Fibroblast of villous mesenchyme (primary cell): Measurements from ENCODE around the gene ASPSCR1. TPM values are rescaled to one million over a fixed set of nuclear protein-coding genes. Genes with fewer than 3 reads are reported as not detected.
"Not testable (repeated sequence)": the region's sequence is repeated elsewhere in the genome, so short reads cannot be mapped to it uniquely, and the experiment has no call there.

ENCODE experiments used
- DNase-seq: peaks from one replicate; pipeline ENCODE4 v3.0.0-alpha.2; 2010; ENCODE audit warnings: low read depth
- H3K4me3 ChIP-seq: 2 replicates; pipeline ENCODE4 v1.5.1; 2011; ENCODE audit warnings: low read depth, mild to moderate bottlenecking, low read length
- total RNA-seq: library from RNA; depleted of rRNA; stranded (reverse); fragments of >200 nt; gene quantifications from 2 replicates; pipeline ENCODE4 v1.2.3, GENCODE V29; 2012
- TF ChIP-seq, protein P1 (sequence below): IDR thresholded peaks from 2 replicates; pipeline ENCODE4 v1.5.1; 2012; ENCODE audit warnings: low read depth, mild to moderate bottlenecking, low read length; ENCODE audit not compliant: insufficient read depth

Gene ASPSCR1
- total RNA-seq, 1 donor: 28.5 TPM

DNA sequence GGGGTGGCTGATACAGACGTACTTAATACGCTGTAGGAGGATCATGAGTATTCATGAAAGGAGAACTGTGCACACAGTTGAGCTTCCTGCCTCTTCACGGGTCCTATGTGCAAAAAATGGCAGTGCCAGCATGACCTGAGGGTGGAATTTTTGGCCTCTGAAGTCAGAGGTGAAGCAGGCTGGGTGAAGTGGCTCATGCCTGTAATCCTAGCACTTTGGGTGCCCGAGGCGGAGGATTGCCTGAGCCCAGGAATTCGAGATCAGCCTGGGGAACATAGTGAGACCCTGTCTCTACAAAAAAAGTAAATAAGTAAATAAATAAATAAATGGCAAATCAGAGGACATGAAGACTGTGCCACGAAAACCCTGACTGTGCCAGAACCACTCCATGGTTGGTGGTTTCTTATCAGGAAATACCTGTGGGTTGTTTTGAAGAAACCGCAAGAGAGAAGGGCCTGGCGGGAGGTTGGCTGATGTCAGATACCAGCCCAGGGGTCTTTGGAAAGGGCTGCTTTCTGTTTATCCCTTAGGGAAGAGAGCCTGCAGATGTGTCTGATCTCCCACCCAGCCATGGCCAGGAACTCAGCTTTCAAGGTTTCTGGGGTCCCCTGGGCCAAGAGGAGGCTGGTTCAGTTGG, 3.4 kb downstream of the ASPSCR1 start:
- TF ChIP-seq, protein P1, sequence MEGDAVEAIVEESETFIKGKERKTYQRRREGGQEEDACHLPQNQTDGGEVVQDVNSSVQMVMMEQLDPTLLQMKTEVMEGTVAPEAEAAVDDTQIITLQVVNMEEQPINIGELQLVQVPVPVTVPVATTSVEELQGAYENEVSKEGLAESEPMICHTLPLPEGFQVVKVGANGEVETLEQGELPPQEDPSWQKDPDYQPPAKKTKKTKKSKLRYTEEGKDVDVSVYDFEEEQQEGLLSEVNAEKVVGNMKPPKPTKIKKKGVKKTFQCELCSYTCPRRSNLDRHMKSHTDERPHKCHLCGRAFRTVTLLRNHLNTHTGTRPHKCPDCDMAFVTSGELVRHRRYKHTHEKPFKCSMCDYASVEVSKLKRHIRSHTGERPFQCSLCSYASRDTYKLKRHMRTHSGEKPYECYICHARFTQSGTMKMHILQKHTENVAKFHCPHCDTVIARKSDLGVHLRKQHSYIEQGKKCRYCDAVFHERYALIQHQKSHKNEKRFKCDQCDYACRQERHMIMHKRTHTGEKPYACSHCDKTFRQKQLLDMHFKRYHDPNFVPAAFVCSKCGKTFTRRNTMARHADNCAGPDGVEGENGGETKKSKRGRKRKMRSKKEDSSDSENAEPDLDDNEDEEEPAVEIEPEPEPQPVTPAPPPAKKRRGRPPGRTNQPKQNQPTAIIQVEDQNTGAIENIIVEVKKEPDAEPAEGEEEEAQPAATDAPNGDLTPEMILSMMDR: no peak
- no peak for DNase-seq
- no peak overlapping the region for H3K4me3 ChIP-seq

DNA sequence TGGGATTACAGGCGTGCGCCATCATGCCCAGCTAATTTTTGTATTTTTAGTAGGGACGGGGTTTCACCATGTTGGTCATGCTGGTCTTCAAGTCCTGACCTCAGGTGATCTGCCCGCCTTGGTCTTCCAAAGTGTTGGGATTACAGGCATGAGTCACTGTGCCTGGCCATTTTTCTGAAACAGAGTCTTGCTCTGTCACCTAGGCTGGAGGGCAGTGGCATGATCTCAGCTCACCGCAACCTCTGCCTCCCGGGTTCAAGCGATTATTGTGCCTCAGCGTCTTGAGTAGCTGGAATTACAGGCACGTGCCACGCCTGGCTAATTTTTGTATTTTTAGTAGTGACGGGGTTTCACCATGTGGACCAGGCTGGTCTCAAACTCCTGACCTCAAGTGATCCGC, 4.1 kb downstream of the ASPSCR1 start:
- DNase-seq, H3K4me3 ChIP-seq: not testable (repeated sequence)

DNA sequence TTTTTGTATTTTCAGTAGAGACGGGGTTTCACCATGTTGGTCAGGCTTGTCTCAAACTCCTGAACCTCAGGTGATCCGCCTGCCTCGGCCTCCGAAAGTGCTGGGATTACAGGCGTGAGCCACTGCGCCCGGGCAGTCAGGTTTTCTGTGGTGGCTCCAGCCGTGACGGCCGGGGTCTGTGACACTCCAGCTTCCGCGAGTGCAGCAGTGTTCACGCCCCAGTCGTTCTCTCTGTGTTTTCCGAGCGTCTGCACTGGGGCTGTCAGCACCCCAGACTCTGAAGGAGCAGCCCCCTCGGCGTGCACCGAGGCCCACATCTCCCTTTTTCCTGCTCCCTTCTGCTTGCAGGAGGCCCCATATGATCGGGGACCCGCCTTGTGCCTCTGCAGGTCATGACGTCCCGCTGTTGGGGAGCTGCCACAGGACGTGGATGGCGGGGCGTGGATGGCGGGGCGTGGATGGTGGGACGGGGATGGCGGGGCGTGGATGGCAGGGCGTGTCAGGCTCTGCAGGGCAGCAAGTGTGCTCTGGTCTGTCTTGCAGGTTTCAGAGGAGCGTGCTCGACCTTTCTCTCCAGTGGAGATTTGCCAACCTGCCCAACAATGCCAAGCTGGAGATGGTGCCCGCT, 5.7 kb downstream of the ASPSCR1 start:
- TF ChIP-seq, protein P1: no peak
- no peak for DNase-seq
- no peak overlapping the region for H3K4me3 ChIP-seq

DNA sequence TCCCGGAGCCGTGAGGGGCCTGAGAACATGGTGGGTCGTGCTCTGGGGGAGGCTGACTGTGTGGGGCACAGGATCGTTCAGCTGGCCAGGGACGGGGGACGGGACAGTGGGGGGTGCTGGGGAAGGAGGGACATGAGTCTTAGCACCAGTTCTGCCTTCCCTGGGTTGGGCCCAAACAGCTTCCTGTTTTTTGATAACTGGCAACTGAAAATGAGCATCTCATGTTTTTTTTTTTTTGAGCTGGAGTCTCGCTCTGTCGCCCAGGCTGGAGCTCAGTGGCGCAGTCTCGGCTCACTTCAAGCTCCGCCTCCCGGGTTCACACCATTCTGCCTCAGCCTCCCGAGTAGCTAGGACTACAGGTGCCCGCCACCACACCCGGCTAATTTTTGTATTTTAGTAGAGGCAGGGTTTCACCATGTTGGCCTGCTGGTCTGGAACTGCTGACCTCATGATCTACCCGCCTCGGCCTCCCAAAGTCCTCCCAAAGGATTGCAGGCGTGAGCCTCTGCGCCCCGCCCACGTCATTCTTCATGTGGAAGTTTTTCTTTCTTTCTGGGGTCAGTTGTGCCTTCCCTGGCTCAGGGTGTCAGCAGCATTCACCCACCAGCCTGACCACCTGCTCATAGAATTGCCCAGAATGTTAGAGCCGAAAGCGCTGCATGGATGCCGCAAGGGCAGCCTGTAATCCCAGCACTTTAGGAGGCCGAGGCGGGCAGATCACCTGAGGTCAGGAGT, 6.4 kb downstream of the ASPSCR1 start:
- no peak for DNase-seq
- TF ChIP-seq, protein P1: no peak

DNA sequence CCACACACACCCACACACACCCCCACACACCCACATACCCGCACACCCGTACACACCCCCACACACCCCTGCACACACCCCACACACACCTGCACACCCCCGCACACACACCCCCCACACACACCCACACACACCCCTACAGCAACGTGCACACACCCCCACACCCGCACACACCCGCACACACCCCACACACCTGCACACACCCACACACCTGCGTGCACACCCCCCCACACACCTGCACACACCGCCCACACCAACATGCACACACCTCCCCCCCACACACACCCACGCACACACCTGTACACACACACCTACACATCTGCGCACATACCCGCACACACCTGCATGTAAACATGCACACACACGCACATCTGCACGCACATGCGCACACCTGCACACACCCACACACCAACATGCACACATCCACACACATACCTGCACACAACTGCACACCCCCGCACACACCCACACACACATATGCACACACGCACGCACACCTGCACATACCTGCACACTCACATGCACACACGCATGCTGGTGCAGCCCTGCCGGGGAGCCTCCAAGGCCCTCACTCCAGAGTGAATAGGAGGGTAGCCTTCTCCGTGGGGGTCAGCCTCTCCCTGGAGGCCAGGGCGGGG, 7.5 kb downstream of the ASPSCR1 start:
- DNase-seq: no peak
- TF ChIP-seq, protein P1: no peak
- no peak overlapping the region for H3K4me3 ChIP-seq

More for the DNA sequence above, 6.4 kb downstream of the ASPSCR1 start:
- no peak overlapping the region for H3K4me3 ChIP-seq

DNA sequence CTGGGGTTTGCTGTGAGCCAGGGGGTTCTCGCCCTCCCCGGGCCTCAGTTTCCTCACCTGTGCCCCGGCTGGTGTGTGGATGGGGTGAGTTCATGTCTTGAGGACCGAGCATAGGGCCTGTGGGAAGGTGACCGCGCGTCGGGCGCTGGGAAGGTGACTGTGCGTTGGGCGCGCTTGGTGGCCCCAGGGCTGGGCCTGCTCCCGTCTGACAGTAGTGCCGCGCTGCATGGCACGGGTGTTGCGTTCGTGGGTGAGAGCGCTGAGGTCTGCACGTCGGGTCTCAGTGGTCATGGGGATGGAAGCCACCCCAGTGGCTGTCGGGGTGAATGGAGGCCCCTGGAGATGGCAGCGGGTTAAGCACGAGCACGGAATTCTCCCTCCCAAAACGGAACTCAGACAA, 9.2 kb downstream of the ASPSCR1 start:
- TF ChIP-seq, protein P1: no peak

More for the DNA sequence above, 9.2 kb downstream of the ASPSCR1 start:
- DNase-seq: no peak
- no peak overlapping the region for H3K4me3 ChIP-seq
